HepG2 (cell line): Measurements from ENCODE around the gene ZBTB46. TPM values are rescaled to one million over a fixed set of nuclear protein-coding genes. Genes with fewer than 3 reads are reported as not detected.

ENCODE experiments used
- ATF4 ChIP-seq, 2 experiments: fragments of 450-650 bp in 1 of 2; sonication (generic) in 1 of 2; formaldehyde crosslinking; IDR thresholded peaks; 2 replicates each; pipeline versions ENCODE4 v1.5.0 to v1.8.0; 2020 to 2022; ENCODE audit warnings: mild to moderate bottlenecking in 1 of 2, missing genetic modification reagents in 1 of 2
- KIAA2018 ChIP-seq: sonication (generic); formaldehyde crosslinking; IDR thresholded peaks from 2 replicates; pipeline ENCODE4 v1.5.0; 2020; ENCODE audit warnings: mild to moderate bottlenecking, missing genetic modification reagents, borderline replicate concordance
- MXD4 ChIP-seq: IDR thresholded peaks from 2 replicates; pipeline ENCODE4 v1.6.1; 2016; ENCODE audit warnings: mild to moderate bottlenecking, missing biosample characterization, missing genetic modification reagents
- PLRG1 ChIP-seq: fragments of 450-650 bp; conservative IDR thresholded peaks from 2 replicates; pipeline ENCODE4 v1.6.1; 2016
- RFX5 ChIP-seq: IDR thresholded peaks from 2 replicates; pipeline ENCODE4 v1.6.1; 2011; ENCODE audit warnings: low read depth, low read length, improper control_type of control experiment
- SAFB2 ChIP-seq: sonication (generic); formaldehyde crosslinking; IDR thresholded peaks from 2 replicates; pipeline ENCODE4 v1.5.1; 2020; ENCODE audit warnings: missing genetic modification reagents, low read depth, mild to moderate bottlenecking, borderline replicate concordance
- SIN3A ChIP-seq: IDR thresholded peaks from 2 replicates; pipeline ENCODE4 v1.6.1; 2011; ENCODE audit warnings: low read depth, mild to moderate bottlenecking, control low read depth, low read length, borderline replicate concordance
- SOX13 ChIP-seq, 3 experiments: fragments of 450-650 bp in 1 of 3; sonication (generic) in 1 of 3; formaldehyde crosslinking in 1 of 3; IDR thresholded peaks in 2 of 3; conservative IDR thresholded peaks in 1 of 3; 2 replicates each; pipeline versions ENCODE4 v1.5.0 to v1.6.1; 2016 to 2020; ENCODE audit warnings: antibody characterized with exemption in 1 of 3, mild to moderate bottlenecking in 1 of 3, missing compliant biosample characterization in 1 of 3, missing genetic modification reagents in 1 of 3, moderate library complexity in 1 of 3
- ZNF431 ChIP-seq: sonication (generic); formaldehyde crosslinking; IDR thresholded peaks from 2 replicates; pipeline ENCODE4 v1.9.0; 2022; ENCODE audit warnings: missing genetic modification reagents, low read depth, mild to moderate bottlenecking, borderline replicate concordance
- ZNF607 ChIP-seq: sonication (generic); formaldehyde crosslinking; IDR thresholded peaks from 2 replicates; pipeline ENCODE4 v1.5.1; 2020; ENCODE audit warnings: missing genetic modification reagents, mild to moderate bottlenecking, borderline replicate concordance
- ZNF773 ChIP-seq: sonication (generic); formaldehyde crosslinking; IDR thresholded peaks from 2 replicates; pipeline ENCODE4 v1.4.0; 2020; ENCODE audit warnings: missing genetic modification reagents, borderline replicate concordance
- polyA plus RNA-seq, 8 experiments: library from polyadenylated mRNA; depleted of rRNA in 3 of 8; stranded (reverse) in 7 of 8; unstranded in 1 of 8; fragments of >200 nt; fragmentation: Illumina TruSeq in 4 of 8; extraction: Trizol in 4 of 8; gene quantifications; 2 replicates each; pipeline versions ENCODE4 v1.2.1 to v1.2.3, GENCODE V29; 2011 to 2016; ENCODE audit warnings: low read depth in 4 of 8, missing spikeins in 1 of 8, mixed read lengths in 1 of 8; ENCODE audit not compliant: insufficient read depth in 1 of 8
- total RNA-seq, 5 experiments: library from RNA; depleted of rRNA; stranded (reverse); fragments of >200 nt; fragmentation: Illumina TruSeq; extraction: Trizol; gene quantifications; 2 replicates each; pipeline ENCODE4 v1.2.3, GENCODE V29; 2016; ENCODE audit warnings: low read depth in 1 of 5
- TF ChIP-seq, protein P1 (sequence below): sonication (generic); formaldehyde crosslinking; IDR thresholded peaks from 2 replicates; pipeline ENCODE4 v1.4.0; 2020; ENCODE audit warnings: missing genetic modification reagents
- TF ChIP-seq, protein P2 (sequence below): sonication (generic); formaldehyde crosslinking; IDR thresholded peaks from 2 replicates; pipeline ENCODE4 v1.5.1; 2020; ENCODE audit warnings: missing genetic modification reagents, mild to moderate bottlenecking, borderline replicate concordance
- TF ChIP-seq, protein P3 (sequence below): sonication (generic); formaldehyde crosslinking; IDR thresholded peaks from 2 replicates; pipeline ENCODE4 v1.4.0; 2020; ENCODE audit warnings: missing genetic modification reagents

Gene ZBTB46
- total and polyA plus RNA-seq, 2 of the 13 experiments (the other 11 are each of a cell fraction or from before 2014, with no cell fraction given) = 1.6 to 13.5 TPM

DNA sequence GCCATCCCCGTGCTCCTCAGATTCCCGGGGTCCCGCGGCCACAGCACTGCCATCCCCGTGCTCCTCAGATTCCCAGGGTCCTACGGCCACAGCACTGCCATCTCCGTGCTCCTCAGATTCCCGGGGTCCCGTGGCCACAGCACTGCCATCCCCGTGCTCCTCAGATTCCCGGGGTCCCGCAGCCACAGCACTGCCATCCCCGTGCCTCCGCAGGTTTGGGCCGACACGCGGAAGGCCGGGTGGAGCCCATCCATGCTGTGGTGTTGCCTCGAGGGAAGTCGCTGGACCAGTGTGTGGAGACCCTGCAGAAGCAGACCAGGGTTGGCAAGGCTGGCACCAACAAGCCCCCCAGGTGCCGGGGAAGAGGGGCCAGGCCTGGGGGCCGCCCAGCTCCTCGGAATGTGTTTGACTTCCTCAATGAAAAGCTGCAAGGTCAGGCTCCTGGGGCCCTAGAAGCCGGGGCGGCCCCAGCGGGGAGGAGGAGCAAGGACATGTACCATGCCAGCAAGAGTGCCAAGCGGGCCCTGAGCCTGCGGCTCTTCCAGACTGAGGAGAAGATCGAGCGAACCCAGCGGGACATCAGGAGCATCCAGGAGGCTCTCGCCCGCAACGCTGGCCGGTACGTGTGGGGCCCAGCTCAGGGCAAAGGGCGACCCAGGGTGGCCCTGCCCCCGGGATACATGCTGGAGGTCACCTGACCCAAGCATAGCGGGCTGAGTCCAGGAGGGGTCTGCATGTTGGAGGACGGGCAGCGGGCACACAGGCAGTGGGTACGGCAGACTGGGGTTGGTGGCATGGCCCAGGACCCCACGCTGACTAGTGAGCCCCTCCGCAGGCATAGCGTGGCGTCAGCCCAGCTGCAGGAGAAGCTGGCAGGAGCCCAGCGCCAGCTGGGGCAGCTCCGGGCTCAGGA is 95.9 kb downstream of the ZBTB46 start (continued):
- TF ChIP-seq KIAA2018 (CRISPR knock-in tag) (no peak), SAFB2 (CRISPR knock-in tag) (no peak), PLRG1 (no peak), ZNF607 (no peak), SOX13 (IDR thresholded peaks at IDR 0.05) (no peak), SOX13 (CRISPR knock-in tag; conservative IDR thresholded peaks at IDR 0.05 in 1 of 2, IDR thresholded peaks at IDR 0.05 in 1 of 2) (no peak), MXD4 (no peak), ZNF773 (CRISPR knock-in tag) (no peak; the same call in 1 of the 2 replicates), SIN3A (no peak), ATF4 (CRISPR knock-in tag; IDR thresholded peaks at IDR 0.05) (no peak), ZNF431 (CRISPR knock-in tag) (no peak), RFX5 (no peak)
- TF ChIP-seq, protein P1, sequence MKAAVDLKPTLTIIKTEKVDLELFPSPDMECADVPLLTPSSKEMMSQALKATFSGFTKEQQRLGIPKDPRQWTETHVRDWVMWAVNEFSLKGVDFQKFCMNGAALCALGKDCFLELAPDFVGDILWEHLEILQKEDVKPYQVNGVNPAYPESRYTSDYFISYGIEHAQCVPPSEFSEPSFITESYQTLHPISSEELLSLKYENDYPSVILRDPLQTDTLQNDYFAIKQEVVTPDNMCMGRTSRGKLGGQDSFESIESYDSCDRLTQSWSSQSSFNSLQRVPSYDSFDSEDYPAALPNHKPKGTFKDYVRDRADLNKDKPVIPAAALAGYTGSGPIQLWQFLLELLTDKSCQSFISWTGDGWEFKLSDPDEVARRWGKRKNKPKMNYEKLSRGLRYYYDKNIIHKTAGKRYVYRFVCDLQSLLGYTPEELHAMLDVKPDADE (CRISPR knock-in tag) = no peak
- TF ChIP-seq, protein P2, sequence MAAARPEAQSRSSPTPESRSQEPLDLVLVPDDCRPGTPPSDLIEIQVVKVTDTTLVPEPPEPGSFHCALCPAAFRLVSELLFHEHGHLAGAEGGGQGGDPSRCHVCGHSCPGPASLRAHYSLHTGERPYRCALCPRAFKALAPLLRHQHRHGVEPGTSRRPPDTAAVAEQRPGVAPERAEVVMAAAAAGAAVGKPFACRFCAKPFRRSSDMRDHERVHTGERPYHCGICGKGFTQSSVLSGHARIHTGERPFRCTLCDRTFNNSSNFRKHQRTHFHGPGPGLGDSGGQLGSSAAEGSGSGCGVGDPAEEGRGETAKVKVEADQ = no peak
- TF ChIP-seq, protein P3, sequence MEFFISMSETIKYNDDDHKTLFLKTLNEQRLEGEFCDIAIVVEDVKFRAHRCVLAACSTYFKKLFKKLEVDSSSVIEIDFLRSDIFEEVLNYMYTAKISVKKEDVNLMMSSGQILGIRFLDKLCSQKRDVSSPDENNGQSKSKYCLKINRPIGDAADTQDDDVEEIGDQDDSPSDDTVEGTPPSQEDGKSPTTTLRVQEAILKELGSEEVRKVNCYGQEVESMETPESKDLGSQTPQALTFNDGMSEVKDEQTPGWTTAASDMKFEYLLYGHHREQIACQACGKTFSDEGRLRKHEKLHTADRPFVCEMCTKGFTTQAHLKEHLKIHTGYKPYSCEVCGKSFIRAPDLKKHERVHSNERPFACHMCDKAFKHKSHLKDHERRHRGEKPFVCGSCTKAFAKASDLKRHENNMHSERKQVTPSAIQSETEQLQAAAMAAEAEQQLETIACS (CRISPR knock-in tag) = no peak
